ENCODE data around the gene PRPF6.

Gene PRPF6

GRCh38 chr20:63961664-63962425, 19.1 kb upstream of the PRPF6 start:
- no peak for DNase-seq (ENCODE audit: low read depth)
- H3K4me3 ChIP-seq (ENCODE audit: low read depth, low read length) = no peak overlapping the region
- TF ChIP-seq, protein P1, sequence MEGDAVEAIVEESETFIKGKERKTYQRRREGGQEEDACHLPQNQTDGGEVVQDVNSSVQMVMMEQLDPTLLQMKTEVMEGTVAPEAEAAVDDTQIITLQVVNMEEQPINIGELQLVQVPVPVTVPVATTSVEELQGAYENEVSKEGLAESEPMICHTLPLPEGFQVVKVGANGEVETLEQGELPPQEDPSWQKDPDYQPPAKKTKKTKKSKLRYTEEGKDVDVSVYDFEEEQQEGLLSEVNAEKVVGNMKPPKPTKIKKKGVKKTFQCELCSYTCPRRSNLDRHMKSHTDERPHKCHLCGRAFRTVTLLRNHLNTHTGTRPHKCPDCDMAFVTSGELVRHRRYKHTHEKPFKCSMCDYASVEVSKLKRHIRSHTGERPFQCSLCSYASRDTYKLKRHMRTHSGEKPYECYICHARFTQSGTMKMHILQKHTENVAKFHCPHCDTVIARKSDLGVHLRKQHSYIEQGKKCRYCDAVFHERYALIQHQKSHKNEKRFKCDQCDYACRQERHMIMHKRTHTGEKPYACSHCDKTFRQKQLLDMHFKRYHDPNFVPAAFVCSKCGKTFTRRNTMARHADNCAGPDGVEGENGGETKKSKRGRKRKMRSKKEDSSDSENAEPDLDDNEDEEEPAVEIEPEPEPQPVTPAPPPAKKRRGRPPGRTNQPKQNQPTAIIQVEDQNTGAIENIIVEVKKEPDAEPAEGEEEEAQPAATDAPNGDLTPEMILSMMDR (IDR thresholded peaks at IDR 0.05; ENCODE audit: low read depth, low read length, missing control alignments) = no peak

GRCh38 chr20:63962426-63963347, 18.2 kb upstream of the PRPF6 start:
- TF ChIP-seq, protein P1 (IDR thresholded peaks at IDR 0.05; ENCODE audit: low read depth, low read length, missing control alignments) = no peak
- no peak overlapping the region for H3K4me3 ChIP-seq (ENCODE audit: low read depth, low read length)
- DNase-seq (ENCODE audit: low read depth) = no peak

DNA sequence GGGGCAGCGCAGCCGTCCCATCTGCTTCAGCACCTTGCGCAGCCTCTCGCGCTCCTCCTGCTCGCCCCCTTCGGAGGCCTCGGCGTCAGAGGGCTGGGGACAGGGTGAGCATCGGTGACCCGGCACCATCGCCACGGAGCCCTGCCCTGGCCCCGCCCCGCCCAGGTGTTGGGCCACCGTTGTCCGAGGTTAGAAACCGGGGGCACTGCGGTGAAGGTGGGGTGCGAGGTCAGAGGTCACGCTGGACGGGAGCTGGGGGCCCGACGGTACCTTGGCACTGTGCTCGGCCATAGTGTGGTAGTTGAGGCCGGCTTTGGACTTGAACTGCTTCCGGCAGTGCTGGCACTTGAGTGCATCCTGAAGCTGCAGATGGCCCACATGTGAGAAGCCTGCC, 17.6 kb upstream of the PRPF6 start:
- H3K4me3 ChIP-seq (ENCODE audit: low read depth, low read length) = no peak overlapping the region
- DNase-seq (ENCODE audit: low read depth) = no peak
- TF ChIP-seq, protein P1 (IDR thresholded peaks at IDR 0.05; ENCODE audit: low read depth, low read length, missing control alignments) = no peak

- TF ChIP-seq, protein P1 (IDR thresholded peaks at IDR 0.05; ENCODE audit: low read depth, low read length, missing control alignments) = no peak
- no peak overlapping the region for H3K4me3 ChIP-seq (ENCODE audit: low read depth, low read length)
- no peak for DNase-seq (ENCODE audit: low read depth)
Observed at GRCh38 chr20:63963784-63964301, 17.1 kb upstream of the PRPF6 start.

DNA sequence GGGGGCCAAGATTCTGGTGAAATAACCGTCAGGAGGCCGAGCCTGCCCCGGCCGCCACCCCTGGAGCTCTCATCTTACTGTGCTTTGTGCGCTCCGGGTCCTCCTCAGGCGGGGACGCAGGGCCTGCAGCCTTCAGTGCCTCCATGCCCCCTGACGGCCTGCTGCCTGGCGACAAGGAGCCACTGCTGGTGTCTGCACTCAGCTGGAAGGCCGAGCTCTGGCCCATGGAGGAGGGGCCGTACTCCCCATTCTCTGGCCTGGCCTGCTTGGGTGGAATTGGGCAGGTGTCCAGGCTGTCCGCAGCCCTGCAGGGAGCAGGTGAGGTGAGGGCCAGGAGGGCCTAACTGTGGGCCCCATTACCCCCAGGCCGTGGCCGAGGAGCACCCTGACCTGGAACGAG, 16.5 kb upstream of the PRPF6 start:
- no peak for DNase-seq (ENCODE audit: low read depth)
- TF ChIP-seq, protein P1 (IDR thresholded peaks at IDR 0.05; ENCODE audit: low read depth, low read length, missing control alignments) = no peak
- H3K4me3 ChIP-seq (ENCODE audit: low read depth, low read length) = no peak overlapping the region

- H3K4me3 ChIP-seq (ENCODE audit: low read depth, low read length) = no peak overlapping the region
- DNase-seq (ENCODE audit: low read depth) = no peak
- TF ChIP-seq, protein P1 (IDR thresholded peaks at IDR 0.05; ENCODE audit: low read depth, low read length, missing control alignments) = no peak
Observed at GRCh38 chr20:63966172-63966943, 14.6 kb upstream of the PRPF6 start.

Data from GM12864 (cell line).